Fibroblast of lung (primary cell): Measurements from ENCODE around the gene EPS8L2. TPM values are rescaled to one million over a fixed set of nuclear protein-coding genes. Genes with fewer than 3 reads are reported as not detected.

Experiments used
- DNase-seq, 2 donors: peaks; one replicate each; pipeline versions ENCODE4 v3.0.0 to v3.0.0-alpha.2; 2010; ENCODE audit warnings: low read depth in 2 of 2
- H2AFZ ChIP-seq: 2 replicates; pipeline ENCODE4 v1.5.1; 2012; ENCODE audit warnings: low read length, control low read depth, inconsistent platforms
- H3K27ac ChIP-seq: 2 replicates; pipeline ENCODE4 v1.5.1; 2011; ENCODE audit warnings: low read length, control low read depth; ENCODE audit not compliant: insufficient read depth
- H3K27me3 ChIP-seq: 2 replicates; pipeline ENCODE4 v1.5.1; 2011; ENCODE audit warnings: mild to moderate bottlenecking, low read length; ENCODE audit not compliant: control insufficient read depth, insufficient read depth
- H3K36me3 ChIP-seq: 2 replicates; pipeline ENCODE4 v1.5.1; 2011; ENCODE audit warnings: low read length; ENCODE audit not compliant: control insufficient read depth, insufficient read depth
- H3K4me1 ChIP-seq: 2 replicates; pipeline ENCODE4 v1.5.1; 2011; ENCODE audit warnings: low read length; ENCODE audit not compliant: control insufficient read depth, insufficient read depth; ENCODE audit errors: extremely low read depth
- H3K4me2 ChIP-seq: 2 replicates; pipeline ENCODE4 v1.5.1; 2011; ENCODE audit warnings: low read length, control low read depth; ENCODE audit not compliant: insufficient read depth; ENCODE audit errors: extremely low read depth
- H3K4me3 ChIP-seq, 4 experiments: fragments of 200-600 bp in 1 of 4; sonication (generic) in 1 of 4; replicated peaks in 1 of 4; 2 replicates each; pipeline ENCODE4 v1.5.1; 2011 to 2016; ENCODE audit warnings: low read length in 4 of 4, low read depth in 3 of 4, mild to moderate bottlenecking in 3 of 4, control low read depth in 2 of 4, inconsistent platforms in 1 of 4, mixed read lengths in 1 of 4; ENCODE audit not compliant: insufficient read depth in 1 of 4; ENCODE audit errors: control extremely low read depth in 1 of 4
- H3K79me2 ChIP-seq: 2 replicates; pipeline ENCODE4 v1.5.1; 2012; ENCODE audit warnings: mild to moderate bottlenecking, low read length, inconsistent platforms; ENCODE audit not compliant: control insufficient read depth, insufficient read depth
- H3K9ac ChIP-seq: 2 replicates; pipeline ENCODE4 v1.5.1; 2011; ENCODE audit warnings: mild to moderate bottlenecking, low read length, control low read depth; ENCODE audit not compliant: insufficient read depth
- H3K9me3 ChIP-seq: 2 replicates; pipeline ENCODE4 v1.5.1; 2012; ENCODE audit warnings: low read depth, low read length; ENCODE audit not compliant: control insufficient read depth, insufficient read depth
- H4K20me1 ChIP-seq: 2 replicates; pipeline ENCODE4 v1.5.1; 2011; ENCODE audit warnings: low read length; ENCODE audit not compliant: control insufficient read depth, insufficient read depth; ENCODE audit errors: extremely low read depth
- CTCF ChIP-seq, 2 donors: IDR thresholded peaks in 1 of 2; conservative IDR thresholded peaks in 1 of 2; 1 replicate in 1 of 2; 2 replicates in 1 of 2; pipeline ENCODE4 v1.5.1; 2011 to 2012; ENCODE audit warnings: low read length in 2 of 2, control low read depth in 1 of 2, inconsistent platforms in 1 of 2, low read depth in 1 of 2, mild to moderate bottlenecking in 1 of 2
- EZH2 ChIP-seq: IDR thresholded peaks from 2 replicates; pipeline ENCODE4 v1.5.1; 2012; ENCODE audit warnings: low read length, control low read depth, mild to moderate bottlenecking; ENCODE audit errors: missing control alignments
- polyA plus RNA-seq, 2 donors: library from polyadenylated mRNA; depleted of rRNA in 1 of 2; stranded (reverse) in 1 of 2; unstranded in 1 of 2; fragments of >200 nt; gene quantifications; 2 replicates each; pipeline ENCODE4 v1.2.1, GENCODE V29; 2011 to 2012; ENCODE audit warnings: missing spikeins in 1 of 2
- total RNA-seq: library from RNA; depleted of rRNA; stranded (reverse); fragments of >200 nt; gene quantifications from 2 replicates; pipeline ENCODE4 v1.2.1, GENCODE V29; 2014

Gene EPS8L2
- total and polyA plus RNA-seq, 2 donors (not counting 1 experiment from before 2014, with no cell fraction given), result 18.4 to 54.2 TPM

- H3K4me1 ChIP-seq, result no peaks in the 10 kb centered on the region
- H3K79me2 ChIP-seq, result peaks cover 48% of the 10 kb centered on the region
- H3K27me3 ChIP-seq, result no peaks in the 10 kb centered on the region
- H2AFZ ChIP-seq, result no peak overlapping the region
- no peak for DNase-seq
- no peaks in the 10 kb centered on the region for H3K9me3 ChIP-seq
- peaks cover 4% of the 10 kb centered on the region for H3K36me3 ChIP-seq
- no peaks in the 10 kb centered on the region for H4K20me1 ChIP-seq
- H3K9ac ChIP-seq, result no peak overlapping the region
- H3K4me2 ChIP-seq, result no peak overlapping the region
- H3K27ac ChIP-seq, result no peak overlapping the region
- TF ChIP-seq CTCF (conservative IDR thresholded peaks at IDR 0.05 in 1 of 2, IDR thresholded peaks at IDR 0.05 in 1 of 2; ENCODE audit: low read depth in 1 of 2, low read length in 2 of 2) (no peak), EZH2 (no peak)
- peak overlapping the region in 1 of 4 experiments; percentile 11 for H3K4me3 ChIP-seq
These were observed 43.7 kb downstream of the EPS8L2 start for GRCh38 chr11:749731-750130.

- H3K9me3 ChIP-seq, result no peaks in the 10 kb centered on the region
- no peak overlapping the region for H3K4me3 ChIP-seq
- peaks cover 7% of the 10 kb centered on the region for H3K79me2 ChIP-seq
- H2AFZ ChIP-seq, result no peak overlapping the region
- DNase-seq, result no peak
- no peak for TF ChIP-seq EZH2
- TF ChIP-seq CTCF (conservative IDR thresholded peaks at IDR 0.05 in 1 of 2, IDR thresholded peaks at IDR 0.05 in 1 of 2; ENCODE audit: low read depth in 1 of 2, low read length in 2 of 2), result no peak
- H3K27me3 ChIP-seq, result no peaks in the 10 kb centered on the region
- H3K27ac ChIP-seq, result no peak overlapping the region
- H3K9ac ChIP-seq, result no peak overlapping the region
- no peak overlapping the region for H3K4me2 ChIP-seq
- H3K4me1 ChIP-seq, result peaks cover 6% of the 10 kb centered on the region
- peaks cover 28% of the 10 kb centered on the region for H3K36me3 ChIP-seq
- peaks cover 2% of the 10 kb centered on the region for H4K20me1 ChIP-seq
These were observed 54.2 kb downstream of the EPS8L2 start for GRCh38 chr11:760236-760635.

- no peak overlapping the region for H3K4me2 ChIP-seq
- TF ChIP-seq CTCF (conservative IDR thresholded peaks at IDR 0.05 in 1 of 2, IDR thresholded peaks at IDR 0.05 in 1 of 2; ENCODE audit: low read depth in 1 of 2, low read length in 2 of 2), result no peak
- no peak for TF ChIP-seq EZH2
- peaks cover 2% of the 10 kb centered on the region for H4K20me1 ChIP-seq
- H3K9me3 ChIP-seq, result no peaks in the 10 kb centered on the region
- H3K4me1 ChIP-seq, result peaks cover 6% of the 10 kb centered on the region
- no peak for DNase-seq
- H3K36me3 ChIP-seq, result peaks cover 33% of the 10 kb centered on the region
- H3K4me3 ChIP-seq, result no peak overlapping the region
- H3K9ac ChIP-seq, result no peak overlapping the region
- H3K27me3 ChIP-seq, result no peaks in the 10 kb centered on the region
- H2AFZ ChIP-seq, result no peak overlapping the region
- H3K27ac ChIP-seq, result no peak overlapping the region
- peaks cover 3% of the 10 kb centered on the region for H3K79me2 ChIP-seq
These were observed 55.6 kb downstream of the EPS8L2 start for GRCh38 chr11:761526-762108.
